Fibroblast of lung (primary cell): ENCODE results near the gene TOP3A.

Experiments used
- EZH2 ChIP-seq: IDR thresholded peaks from 2 replicates; pipeline ENCODE4 v1.5.1; 2012; ENCODE audit warnings: low read length, control low read depth, mild to moderate bottlenecking; ENCODE audit errors: missing control alignments
- TF ChIP-seq, protein P1 (sequence below), 2 donors: IDR thresholded peaks in 1 of 2; conservative IDR thresholded peaks in 1 of 2; 1 replicate in 1 of 2; 2 replicates in 1 of 2; pipeline ENCODE4 v1.5.1; 2011 to 2012; ENCODE audit warnings: low read length in 2 of 2, control low read depth in 1 of 2, inconsistent platforms in 1 of 2, low read depth in 1 of 2, mild to moderate bottlenecking in 1 of 2

DNA sequence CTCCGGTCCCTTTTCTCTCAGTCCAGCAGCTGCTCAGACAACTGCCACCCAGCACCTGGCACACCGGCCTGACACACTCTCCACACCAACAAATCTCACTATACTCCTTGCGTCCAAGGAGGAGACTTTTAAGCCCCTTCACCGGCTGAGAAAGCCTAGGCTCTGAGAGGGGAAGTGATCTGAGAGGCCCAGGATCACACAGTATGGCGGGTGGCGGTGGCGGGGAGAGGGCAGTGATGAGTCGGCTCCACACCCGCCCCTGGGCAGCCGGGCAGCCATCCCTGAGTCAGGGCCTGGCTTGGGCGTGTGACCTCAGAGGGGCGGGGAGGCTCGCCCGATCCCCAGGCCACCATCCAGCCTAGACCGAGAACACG lies 56.8 kb downstream of the TOP3A start:
- TF ChIP-seq, protein P1, sequence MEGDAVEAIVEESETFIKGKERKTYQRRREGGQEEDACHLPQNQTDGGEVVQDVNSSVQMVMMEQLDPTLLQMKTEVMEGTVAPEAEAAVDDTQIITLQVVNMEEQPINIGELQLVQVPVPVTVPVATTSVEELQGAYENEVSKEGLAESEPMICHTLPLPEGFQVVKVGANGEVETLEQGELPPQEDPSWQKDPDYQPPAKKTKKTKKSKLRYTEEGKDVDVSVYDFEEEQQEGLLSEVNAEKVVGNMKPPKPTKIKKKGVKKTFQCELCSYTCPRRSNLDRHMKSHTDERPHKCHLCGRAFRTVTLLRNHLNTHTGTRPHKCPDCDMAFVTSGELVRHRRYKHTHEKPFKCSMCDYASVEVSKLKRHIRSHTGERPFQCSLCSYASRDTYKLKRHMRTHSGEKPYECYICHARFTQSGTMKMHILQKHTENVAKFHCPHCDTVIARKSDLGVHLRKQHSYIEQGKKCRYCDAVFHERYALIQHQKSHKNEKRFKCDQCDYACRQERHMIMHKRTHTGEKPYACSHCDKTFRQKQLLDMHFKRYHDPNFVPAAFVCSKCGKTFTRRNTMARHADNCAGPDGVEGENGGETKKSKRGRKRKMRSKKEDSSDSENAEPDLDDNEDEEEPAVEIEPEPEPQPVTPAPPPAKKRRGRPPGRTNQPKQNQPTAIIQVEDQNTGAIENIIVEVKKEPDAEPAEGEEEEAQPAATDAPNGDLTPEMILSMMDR (conservative IDR thresholded peaks at IDR 0.05 in 1 of 2, IDR thresholded peaks at IDR 0.05 in 1 of 2; ENCODE audit: low read depth in 1 of 2, low read length in 2 of 2): no peak
- TF ChIP-seq EZH2: no peak
